Measurements from ENCODE around the gene CNNM2.
"Not testable (repeated sequence)": the region's sequence is repeated elsewhere in the genome, so short reads cannot be mapped to it uniquely, and the experiment has no call there.

The CNNM2 gene

DNA sequence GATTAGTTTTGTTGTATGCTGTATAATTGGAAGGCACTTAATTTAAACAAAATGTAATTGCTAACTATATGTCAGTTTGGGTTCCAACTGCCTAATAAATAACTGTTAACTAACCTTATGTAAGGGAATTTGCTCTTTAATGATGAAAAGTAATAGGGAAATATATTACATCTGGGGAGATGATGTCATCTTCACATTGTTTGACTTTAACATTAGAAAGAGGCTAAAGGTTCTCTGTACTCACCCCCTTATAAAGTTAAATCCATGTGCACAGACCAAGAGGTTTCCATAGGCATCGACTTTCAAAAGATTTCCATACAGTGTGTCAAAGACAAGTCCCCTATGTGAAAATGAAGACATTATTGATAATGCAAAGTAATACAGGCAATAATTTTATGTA, 187.4 kb downstream of the CNNM2 start:
- DNase-seq (ENCODE audit: low read depth, low spot score): no peak

DNA sequence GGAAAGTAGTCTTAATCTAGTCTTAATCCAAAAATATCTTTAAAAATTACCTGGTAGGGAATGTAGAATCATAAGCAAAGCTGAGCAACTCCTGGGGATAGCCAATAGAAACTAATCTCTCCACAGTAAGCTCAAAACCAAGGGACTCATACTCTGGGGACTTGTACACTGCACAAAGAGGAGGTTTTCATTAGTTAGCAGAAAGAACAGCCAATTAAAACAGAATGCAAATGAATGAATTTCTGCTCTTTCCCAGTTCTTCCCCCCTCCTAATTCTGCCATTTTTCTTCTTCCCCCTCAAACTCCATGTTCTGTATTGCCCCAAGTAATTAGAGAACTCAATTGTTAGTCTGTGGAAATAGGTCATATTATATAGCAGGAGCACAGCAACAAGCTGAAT, 188.4 kb downstream of the CNNM2 start:
- DNase-seq (ENCODE audit: low read depth, low spot score): no peak

DNA sequence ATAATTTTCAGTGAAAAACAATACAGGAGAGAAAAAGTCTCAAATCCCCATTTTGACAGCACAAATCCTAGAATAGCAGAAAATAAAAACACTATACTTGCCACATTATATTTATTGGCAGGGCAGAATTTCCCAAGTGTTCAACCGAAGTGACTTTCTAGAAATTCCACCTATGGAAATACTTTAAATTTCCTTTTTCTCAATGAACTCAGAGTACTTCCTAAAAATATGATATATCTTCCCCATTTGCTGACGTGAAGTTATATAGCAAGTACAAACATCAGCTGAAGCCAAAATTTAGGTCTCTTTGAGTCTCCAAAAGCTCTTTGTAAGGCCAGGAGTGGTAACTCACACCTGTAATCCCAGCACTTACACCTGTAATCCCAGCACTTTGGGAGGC, 191.7 kb downstream of the CNNM2 start:
- no peak for DNase-seq (ENCODE audit: low read depth, low spot score)

DNA sequence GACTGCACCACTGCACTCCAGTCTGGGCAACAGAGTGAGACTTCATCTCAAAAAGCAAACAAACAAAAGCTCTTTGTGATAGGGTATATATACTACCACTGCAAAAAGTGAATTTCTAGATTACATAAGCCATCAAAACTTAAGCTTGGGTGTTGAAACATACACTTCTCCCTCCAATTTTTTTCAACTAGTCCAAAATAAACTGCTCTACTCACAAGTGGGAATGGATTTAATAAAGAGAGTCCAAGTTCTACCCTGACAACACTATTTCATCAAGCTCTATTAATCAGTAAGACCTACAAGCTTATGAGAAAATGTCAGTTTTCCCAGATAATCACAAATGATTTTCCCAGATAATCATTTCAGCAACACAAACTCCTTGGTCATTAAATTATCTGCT, 192.3 kb downstream of the CNNM2 start:
- DNase-seq (ENCODE audit: low read depth, low spot score): no peak

DNA sequence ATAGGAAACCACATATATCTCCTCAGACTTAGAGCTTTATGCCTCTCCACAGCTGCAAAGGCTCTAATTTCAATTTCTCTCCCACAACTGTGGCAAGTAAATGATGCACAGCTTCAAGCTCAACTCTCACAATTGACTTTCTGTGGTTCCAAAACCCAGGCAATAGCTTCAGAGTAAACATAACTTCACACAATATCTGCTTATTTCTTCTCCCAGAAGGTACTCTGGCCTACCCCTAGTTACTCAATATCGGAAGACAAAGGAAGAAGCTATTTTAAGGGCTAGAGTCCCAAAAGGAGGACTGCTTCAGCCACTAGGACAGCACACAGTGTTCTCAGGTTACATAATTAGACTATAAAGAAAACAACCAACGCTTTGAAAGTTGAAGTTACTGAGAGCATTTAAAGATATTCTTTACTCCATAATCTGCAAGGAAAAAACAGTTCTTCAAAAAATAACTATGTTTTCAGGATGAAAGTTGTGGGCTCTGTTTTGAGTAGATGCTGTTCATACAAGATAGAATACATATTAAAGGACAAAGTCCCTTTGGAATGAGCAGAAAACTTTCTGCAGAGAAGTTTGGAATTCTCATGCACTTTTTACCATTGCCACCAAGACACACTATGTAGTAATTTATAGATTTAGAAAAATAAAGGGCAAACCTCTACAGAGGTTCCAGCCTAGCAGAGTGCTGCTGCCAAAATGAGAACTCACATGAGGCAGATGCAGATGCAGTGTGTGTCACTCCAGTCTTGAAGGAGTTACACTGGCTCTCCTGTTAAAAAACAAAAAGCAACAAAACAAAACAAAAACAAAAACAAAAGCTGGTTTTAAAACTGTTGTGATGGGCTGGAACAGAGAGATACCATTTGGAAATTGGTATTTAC, 193.2 kb downstream of the CNNM2 start:
- DNase-seq (ENCODE audit: low read depth, low spot score): no peak

DNA sequence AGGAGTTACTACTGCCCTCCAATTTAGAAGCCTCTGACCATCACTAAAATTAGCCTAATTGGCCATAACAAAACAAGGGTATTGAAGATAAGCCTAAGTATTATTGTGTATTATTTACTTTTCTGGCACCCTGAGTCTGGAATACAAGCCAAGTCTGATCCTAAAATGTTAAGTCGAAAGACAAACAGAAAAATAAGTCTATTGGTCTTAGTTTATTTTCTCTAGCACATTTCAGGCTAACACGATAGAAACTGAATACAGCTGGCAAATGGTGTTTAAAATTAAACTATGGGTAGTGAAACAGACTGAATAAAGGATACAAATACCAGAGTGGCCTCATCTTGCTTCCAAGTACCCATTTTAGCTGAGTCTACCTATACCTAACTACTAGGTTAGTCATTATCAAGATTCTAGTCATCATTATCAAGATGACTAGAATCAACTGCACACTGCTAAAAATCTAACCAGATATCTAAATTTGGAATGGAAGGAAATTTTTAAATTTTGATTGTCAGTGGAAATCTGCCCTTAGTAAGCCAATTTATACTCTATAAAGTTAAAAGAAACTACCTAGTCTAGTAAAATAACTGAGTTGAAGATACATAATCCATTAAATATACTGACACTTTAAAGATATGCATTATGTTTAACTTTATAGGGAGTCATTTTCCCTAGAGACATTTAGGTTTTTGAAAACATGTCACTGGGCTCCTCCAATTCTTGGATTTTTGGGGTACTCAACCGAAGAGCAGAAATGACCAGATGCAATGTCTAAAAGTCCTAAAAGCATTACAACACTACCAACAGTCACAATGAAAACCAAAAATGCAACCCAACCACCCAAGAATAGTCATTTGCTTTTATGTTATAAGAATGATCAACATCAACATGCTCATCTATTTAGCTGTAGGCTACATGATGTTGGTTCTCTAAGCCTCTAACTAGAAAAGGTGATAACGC, 194.1 kb downstream of the CNNM2 start:
- DNase-seq (ENCODE audit: low read depth, low spot score): no peak

DNA sequence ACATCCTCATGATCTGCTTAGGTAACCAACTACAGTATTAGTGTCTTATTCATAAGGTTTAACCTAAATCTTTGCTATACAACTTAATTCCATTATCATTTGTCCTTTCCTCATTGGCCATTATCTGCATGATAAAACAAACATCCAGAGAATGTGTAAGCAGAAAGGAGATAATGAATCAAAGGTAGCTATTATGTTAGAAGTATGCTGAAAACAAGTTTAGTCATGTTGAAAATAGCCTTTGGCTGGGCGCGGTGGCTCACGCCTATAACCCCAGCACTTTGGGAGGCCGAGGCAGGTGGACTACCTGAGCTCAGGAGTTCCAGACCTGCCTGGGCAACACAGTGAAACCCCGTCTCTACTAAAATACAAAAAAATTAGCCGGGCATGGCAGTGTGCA, 196.8 kb downstream of the CNNM2 start:
- DNase-seq (ENCODE audit: low read depth, low spot score): no peak

DNA sequence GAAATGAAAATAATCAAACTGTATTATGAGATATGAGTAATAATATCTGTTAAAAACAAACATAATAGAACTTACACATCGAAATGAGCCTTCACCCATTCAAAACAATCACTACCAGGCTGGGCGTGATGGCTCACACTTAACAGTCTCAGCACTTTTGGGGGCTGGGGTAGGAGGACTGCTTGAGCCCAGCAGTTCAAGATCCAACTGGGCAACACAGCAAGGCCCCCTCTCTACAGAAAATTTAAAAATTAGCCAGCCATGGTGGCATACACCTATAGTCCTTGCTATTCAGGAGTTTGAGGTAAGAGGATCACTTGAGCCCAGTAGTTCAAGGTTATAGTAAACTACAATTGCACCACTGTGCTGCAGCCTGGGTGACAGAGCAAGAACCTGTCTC, 199.2 kb downstream of the CNNM2 start:
- no peak for DNase-seq (ENCODE audit: low read depth, low spot score)

DNA sequence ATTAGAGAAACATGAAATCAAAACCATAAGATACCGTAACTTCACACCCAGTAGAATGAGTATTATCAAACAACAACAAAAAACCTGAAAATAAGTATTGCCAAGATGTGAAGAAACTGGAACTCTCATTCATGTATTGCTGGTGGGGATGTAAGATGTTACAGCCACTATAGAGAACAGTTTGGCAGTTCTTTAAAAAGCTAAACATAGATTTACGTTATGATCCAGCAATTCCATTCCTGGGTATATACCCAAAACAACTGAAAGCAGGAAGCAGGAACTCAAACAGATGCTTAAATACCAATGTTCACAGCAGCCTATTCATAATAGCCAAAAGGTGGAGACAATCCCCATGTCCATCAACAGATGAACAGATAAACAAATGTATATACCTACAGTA, 202.5 kb downstream of the CNNM2 start:
- DNase-seq (ENCODE audit: low read depth, low spot score): no peak

DNA sequence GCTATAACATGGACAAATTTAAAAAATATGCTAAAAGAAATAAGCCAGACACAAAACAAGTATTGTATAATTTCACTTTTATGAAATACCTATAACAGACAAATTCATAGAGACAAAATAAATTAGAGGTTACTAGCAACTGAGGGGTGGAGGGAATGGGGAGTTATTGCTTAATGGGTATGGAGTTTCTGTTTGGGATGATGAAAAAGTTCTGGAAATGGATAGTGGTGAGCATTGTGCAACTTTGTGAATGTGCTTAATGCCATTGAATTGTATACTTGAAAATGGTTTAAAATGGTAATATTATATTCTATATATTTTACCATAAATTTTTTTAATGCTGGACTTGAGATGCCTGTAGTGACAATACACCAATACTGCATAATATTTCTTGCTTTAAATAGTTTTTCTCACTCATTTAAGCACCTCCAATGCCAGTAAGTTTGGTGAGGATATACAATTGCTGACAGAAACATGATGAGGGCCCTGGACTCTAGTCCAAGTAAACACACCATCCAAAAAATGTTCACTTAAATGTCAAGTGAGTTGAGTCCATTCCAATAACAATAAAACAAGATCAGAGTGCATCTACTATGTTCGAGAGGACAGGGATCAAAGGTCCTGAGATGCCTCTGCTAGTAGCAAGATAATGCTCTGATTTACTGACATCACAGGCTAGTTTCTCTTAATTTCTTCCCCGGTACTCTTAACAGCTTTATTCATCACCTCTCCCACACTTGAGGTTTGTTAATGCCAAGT, 203.1 kb downstream of the CNNM2 start:
- no peak for DNase-seq (ENCODE audit: low read depth, low spot score)

DNA sequence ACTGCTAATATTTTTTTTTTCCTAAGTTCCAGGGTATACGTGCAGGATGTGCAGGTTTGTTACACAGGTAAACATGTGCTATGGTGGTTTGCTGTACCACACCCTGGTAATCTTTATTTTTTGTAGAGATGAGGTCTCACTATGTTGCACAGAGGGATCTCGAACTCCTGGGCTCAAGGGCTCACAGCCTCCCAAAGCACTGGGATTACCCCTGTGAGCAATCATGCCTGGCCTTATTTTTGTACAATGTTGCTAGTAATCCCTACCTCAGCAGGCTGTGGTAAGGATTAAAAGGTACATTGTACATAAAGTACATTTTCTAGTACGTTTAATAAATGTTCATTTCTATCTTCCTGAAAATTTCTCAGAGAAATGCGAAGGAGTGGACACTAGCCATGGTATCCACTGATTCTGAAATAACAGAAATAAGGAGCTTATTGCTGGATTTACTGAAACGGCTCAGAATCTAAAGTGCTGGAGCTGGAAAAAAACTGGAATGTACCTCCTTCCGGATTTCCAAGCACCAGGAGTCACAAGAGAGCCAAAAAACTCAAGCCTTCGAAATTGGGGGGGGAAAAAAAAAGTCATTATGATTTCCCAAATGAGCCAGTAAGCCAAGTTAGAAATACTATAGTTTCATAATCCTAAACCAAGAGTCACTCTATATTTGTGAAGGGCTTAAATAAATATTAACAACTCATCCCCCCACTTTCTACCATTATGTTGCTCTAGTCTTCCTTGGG, 205.4 kb downstream of the CNNM2 start:
- DNase-seq (ENCODE audit: low read depth, low spot score): no peak

DNA sequence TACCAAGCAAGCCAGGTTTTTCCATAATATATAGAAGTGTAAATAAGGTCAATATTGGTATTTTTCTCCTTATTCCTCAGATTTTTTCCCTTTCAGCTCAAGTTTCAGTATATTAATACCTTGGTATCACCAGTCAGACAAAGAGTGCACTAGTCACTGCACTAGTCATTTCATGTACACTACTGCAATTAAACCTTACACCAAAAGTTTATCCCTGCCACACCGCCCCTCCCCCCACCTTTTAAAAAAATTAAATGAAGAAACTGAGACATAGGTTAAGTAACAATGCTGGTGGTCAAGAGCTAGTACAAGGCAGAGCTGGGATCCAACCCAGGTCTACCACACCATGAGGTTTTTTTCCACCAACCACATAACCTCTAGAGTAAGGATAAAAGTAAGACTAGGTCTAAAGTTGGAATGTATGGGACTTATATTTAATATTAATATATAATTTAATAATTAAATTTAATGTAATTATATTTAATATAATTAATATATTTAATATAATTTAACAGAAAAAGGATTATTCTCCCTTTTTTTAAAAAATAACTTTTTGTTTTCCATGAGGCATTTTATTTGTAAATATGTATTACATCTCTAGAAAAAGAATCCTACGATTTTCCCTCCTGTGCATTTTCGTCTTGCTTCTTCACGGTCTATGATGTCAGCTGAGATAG, 206.5 kb downstream of the CNNM2 start:
- DNase-seq (ENCODE audit: low read depth, low spot score): no peak

DNA sequence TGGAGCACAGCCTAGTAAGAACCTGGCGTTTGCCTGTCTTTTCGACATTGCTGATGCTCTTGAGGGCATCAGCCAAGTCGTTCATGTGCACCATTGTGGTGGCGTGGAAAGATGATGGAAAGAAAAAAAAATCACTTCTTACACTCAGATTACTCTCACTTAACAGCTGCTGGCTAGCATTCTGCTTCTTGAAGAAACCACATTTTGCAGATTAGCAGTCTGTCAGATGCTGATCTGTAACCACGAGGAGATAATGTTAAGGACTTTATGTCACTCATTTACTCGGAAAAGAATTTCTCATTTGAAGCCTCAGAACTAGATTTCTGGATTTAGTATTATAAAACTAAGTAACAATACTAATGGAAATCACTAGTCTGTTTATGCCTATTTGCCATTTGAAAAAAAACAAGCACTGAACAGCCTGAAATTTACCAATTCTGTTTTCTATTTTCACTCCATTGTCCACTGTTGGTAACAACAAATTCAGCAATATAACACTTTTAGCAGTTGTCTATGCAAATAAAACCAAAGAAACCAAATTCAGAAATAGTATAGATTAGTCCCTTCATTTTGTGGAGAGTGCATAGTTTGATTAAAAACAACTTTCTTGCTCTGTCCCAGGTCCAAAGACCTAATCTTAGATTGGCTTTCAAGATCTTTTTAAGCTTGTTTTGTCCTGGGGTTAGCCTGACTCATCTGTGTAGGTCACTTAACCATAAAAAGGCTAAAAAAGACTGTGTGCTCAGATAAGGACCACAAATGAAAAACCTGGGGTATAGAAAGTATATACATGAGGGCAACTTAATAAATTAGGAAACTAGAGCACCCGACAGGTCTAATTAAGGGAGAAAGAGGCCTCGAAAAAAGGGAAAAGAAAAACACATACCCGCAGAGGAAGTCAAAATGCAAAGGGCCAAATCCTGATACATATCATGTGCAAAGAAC, 207.5 kb downstream of the CNNM2 start:
- DNase-seq (ENCODE audit: low read depth, low spot score): no peak

DNA sequence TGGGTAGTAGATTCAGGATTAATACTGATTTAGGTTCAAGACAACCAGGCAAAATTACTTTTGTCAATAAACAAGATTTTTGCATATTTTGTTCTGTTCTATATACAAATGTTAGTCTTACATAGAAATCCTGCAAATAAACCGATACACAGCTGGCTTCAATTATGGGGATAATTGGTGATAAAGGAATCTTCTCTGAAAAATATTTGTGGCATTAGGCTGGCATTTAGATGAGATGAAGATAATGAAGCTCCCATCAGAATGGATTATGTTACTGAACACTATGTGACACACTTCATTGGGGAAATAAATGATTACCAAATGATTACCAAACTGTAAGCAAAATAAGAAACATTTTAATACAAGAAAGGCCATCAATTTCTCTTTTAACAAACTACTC, 209.1 kb downstream of the CNNM2 start:
- DNase-seq (ENCODE audit: low read depth, low spot score): no peak

DNA sequence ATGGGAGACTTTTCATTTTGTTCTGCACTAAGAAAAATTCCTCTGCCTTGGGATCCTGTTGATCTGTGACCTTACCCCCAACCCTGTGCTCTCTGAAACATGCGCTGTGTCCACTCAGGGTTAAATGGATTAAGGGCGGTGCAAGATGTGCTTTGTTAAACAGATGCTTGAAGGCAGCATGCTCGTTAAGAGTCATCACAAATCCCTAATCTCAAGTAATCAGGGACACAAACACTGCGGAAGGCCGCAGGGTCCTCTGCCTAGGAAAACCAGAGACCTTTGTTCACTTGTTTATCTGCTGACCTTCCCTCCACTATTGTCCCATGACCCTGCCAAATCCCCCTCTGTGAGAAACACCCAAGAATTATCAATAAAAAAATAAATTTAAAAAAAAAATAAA, 212.1 kb downstream of the CNNM2 start:
- not testable (repeated sequence) for DNase-seq (ENCODE audit: low read depth, low spot score)

DNA sequence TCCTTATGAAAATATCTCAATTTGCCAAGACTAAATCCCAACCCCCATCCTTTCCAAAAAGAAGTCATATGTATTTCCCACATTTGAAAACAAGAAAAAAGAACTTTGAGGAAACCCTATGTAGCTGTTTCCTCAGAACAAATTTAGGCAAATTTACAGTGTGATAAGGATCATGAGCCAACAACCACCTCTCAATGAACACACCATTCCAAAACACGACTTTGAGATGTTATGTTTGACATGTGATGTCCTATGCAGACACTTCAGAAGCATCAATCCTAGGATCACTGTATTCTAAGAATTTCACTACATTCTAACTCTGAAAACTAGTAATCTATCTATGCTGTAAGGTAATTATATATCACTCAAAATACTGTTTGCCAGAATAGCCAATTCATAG, 212.8 kb downstream of the CNNM2 start:
- DNase-seq (ENCODE audit: low read depth, low spot score): no peak

DNA sequence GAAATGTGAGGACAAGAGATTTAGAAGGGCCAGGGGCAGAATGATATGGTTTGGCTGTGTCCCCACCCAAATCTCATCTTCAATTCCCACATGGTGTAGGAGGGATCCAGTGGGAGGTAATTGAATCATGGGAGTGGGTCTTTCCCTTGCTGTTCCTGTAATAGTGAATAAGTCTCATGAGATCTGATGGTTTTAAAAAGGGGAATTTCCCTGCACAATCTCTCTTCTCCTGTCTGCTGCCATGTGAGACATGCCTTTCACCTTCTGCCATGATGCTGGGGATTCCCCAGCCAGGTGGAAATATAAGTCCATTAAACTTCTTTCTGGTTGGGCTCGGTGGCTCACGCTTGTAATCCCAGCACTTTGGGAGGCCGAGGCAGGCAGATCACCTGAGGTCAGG, 217.1 kb downstream of the CNNM2 start:
- DNase-seq (ENCODE audit: low read depth, low spot score): not testable (repeated sequence)

DNA sequence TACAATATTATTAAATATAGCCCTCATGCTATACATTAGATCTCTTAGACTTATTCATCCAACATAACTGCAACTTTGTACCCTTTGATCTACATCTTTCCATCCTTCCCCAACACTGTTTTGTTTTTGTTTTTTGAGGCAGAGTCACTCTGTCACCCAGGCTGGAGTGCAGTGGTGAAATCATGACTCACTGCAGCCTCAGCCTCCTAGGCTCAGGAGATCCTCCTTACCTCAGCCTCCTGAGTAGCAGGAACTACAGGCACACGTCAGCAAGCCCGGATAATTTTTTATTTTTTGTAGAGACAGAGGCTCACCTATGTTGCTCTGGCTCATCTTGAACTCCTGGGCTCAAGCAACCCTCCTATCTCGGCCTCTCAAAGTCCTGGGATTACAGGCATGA, 221.7 kb downstream of the CNNM2 start:
- no peak for DNase-seq (ENCODE audit: low read depth, low spot score)
